HG03378 (cell line): ENCODE data around the gene PEMT.

Experiments
- ATAC-seq: cut with Tn5 transposase; IDR thresholded peaks from one replicate; pipeline ENCODE4 v1.9.1; 2021; ENCODE audit warnings: mild to moderate bottlenecking, moderate library complexity; ENCODE audit not compliant: unreplicated experiment

PEMT gene

DNA sequence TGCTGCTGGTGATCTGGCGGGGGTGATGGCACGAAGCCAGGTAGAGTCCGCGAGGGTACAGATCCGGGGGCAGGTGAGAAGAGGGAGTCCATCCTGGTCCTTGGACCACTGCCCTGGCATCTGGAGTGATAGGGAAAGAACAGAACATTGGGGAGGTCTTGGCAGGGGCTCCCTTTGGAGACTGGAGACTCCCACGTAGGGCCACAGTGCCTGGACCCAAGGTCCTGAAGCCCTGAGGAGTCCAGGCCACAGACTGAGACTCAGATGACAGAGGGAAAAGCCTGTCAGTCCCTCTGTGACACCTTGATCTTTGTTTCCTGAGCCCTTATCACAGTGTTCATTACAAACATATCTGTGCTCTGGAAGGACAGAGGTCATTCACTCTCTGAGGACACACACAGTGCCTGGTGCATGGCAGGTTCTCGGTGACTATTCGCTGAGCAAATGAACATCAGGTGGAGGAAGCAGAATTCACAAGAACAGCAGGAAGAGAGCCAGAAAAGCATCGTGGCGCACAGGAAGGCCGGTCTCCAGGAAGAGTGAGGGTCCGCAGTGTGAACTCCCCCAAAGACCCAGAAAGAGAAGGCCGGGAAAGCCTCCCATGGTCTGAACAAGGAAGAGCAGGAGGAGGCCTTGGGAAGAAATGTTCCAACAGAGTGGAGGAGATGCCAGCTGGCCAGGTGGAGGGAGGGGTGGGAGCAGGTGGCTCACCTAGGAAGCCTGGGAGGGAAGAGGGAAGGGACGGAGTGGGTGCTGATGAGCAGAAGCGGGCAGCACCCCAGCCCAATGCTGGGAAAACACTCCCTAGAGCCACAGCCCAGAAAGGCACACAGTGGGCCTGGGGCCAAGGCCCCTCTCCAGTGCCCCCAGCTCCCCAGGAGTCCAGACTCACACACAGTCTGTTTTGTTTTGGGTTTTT is 20.5 kb downstream of the PEMT start:
- no peak for ATAC-seq

DNA sequence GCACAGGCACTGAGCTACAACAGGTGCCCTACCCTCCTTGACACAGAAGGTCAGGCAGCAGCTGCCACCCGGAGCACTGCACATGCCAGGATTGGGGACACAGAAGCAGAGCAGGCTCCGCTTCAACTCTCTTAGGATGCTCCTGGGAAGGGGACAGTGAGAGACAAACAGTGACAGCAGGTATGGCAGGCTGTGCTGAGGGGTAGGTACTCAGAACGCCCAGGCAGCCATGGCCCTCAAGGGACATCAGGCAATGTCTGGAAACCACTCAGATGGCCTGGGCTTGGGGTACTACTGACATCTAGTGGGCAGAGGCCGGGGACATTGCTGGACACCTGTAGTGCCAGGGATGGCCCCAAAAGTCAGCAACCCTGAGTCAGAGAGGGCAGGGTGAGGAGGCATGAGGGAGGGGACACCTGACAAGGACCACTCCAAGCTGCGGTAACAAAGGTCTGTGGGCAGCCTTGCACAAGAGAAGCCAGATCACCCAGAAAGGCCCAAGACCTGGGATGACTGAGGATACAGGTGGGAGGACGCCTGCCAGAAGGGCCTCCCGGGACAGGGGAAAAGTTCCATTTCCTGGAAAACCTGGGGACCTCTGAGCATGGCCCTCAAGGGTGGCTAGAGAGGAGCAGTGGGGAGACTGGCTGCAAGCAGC is 21.2 kb downstream of the PEMT start:
- ATAC-seq = no peak

GRCh38 chr17:17569691-17570090 is 21.8 kb downstream of the PEMT start:
- no peak for ATAC-seq

- no peak for ATAC-seq
These were observed 22.7 kb downstream of the PEMT start for GRCh38 chr17:17568772-17569195.

- ATAC-seq = no peak
These were observed 23.9 kb downstream of the PEMT start for GRCh38 chr17:17567631-17568030.

GRCh38 chr17:17566896-17567513 is 24.5 kb downstream of the PEMT start:
- no peak for ATAC-seq

GRCh38 chr17:17565471-17566339 is 25.8 kb downstream of the PEMT start:
- ATAC-seq = no peak

DNA sequence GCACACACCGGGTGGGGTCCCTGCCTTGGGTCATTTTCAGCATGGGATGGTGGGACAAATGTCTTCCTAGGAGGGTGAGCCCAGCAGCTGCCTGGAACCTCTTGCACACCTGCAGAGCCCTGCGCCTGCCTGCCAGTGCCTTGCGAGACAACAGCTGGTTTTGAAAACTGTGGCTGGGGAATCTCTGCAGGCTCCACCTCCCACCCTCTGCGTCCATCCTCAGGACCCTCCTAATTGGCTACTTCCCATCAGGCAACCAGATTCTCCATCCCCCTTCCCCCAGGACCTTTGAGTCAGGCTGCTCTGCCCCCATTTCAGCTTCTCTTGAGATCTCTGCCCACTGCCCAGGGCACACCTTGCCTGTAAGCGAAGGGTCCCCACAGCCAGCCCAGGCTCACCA is 26.6 kb downstream of the PEMT start:
- ATAC-seq = no peak

DNA sequence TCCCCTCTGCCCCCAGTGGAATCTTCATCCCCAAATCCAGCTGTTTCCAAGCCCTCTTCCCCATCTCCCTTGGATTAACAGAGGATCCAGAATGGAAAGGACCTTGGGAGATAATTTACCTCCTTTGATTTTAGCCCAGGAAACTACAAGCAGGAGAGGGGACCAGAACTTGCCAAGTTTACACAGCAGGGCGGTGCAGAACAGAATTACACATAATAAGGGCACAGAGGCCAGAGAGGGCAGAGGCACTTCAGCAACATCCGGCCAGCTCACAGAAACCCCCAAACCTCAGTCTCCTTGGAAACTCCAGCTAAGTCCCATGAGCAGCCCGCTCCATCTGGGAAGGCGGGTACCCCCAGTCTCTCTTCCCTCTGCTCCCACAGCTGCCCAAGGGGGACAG is 27.2 kb downstream of the PEMT start:
- no peak for ATAC-seq

DNA sequence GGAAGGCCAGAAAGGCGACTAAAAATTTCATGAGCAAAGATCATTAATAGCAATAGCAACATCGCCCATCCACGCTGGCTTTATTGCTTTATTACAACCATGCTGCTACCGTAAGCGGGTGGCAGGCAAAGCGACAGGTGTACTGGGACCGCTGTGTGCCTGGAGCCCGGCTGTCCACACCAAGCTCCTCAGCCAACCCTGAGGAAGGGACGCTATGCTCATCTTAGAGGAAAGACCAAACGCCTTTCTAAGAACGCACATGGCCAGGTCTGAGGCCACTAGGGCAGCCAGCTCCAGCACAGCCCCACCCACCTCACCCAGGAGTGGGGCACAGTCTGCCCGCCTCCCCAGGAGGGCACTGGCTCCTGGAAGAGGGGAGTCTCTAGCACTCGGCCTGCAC is 28.0 kb downstream of the PEMT start:
- no peak for ATAC-seq

GRCh38 chr17:17562146-17562511 is 29.4 kb downstream of the PEMT start:
- ATAC-seq = no peak

DNA sequence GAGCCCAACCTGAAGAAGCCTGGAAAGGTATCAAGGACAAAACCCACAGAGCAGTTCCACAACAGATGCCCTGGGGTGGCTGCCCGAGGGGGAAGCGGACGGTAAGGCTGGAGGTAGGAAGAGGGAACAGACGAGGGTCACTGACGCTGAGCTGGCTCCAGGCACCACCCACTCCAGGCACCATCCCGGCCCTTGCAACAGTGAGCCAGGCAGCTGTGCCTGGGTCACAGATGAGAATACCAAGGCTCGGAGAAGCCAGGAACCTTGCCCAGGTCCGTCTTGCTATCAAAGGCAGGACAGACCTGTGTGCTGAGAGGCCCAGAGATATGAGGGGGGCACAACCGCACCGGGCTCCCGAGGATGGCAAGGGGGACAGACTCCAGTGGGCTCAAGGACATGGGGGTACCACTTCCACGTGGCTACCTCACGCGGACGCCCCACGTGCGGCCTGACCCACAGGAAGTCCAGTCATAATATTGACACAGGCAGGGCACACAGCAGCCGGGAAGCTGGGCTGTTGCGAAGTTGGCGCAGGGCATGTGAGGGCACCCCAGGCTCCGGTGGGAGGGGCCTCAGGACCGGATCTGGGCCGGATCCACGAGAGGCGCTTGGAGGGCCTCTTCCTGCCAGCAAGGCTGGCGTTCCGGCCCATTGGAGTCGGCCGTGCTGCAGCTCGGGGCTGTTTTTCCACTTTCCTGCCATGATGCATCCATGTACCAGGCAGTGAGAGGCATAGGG is 29.9 kb downstream of the PEMT start:
- ATAC-seq = no peak

DNA sequence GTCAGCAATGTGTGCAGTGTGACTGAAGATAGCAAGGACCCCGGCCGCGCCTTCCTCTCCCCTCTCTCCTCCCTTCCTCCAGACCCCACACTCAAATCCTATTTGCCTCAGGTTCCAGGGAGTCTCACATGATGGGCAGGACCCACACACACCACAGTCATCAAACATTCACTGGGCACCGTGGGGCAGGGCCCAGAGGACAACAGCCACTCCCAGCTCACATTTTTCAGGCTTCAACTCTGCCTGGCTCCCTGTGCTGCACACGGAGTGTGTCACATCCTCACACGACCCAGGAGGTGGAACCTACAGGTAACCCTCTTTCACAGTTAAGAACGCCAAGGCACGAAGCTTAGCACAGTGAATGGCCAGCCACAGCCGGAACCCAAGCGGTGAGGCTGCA is 30.5 kb downstream of the PEMT start:
- no peak for ATAC-seq

- ATAC-seq = no peak
These were observed 31.3 kb downstream of the PEMT start for GRCh38 chr17:17560167-17560566.

DNA sequence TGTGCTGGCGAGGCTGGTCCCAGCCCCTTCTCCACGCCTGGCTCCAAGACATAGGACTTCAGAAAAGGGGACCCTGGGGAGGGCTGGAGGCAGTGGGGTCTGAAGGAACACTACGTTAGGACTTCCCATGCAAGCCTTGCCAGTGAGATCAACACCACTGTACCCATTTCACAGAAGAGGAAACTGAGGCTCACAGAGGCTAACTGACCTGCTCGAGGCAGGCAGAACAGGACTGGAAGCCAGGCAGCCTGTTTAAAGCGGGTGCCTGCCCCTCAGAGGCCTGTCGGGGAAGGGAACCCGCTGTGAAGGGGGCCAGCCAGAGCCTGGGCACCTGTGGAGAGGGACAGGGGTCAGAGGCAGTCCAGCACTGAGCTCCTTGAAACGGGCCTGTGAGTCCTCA is 32.3 kb downstream of the PEMT start:
- no peak for ATAC-seq

DNA sequence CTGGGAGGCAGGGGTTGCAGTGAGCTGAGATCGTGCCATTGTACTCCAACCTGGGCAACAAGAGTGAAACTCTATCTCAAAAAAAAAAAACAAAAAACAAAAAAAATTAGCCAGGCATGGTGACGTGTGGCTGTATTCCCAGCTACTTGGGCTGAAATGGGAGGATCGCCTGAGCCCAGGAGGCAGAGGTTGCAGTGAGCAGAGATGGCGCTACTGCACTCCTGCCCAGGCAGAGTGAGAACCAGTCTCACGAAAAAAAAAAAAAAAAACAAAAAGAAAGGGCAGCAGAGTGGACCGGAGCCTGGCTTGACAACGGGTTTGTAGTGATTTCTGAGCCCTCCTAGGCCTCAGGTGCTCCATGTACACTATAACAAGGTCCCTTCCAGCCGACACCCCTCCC is 33.1 kb downstream of the PEMT start:
- ATAC-seq = no peak

DNA sequence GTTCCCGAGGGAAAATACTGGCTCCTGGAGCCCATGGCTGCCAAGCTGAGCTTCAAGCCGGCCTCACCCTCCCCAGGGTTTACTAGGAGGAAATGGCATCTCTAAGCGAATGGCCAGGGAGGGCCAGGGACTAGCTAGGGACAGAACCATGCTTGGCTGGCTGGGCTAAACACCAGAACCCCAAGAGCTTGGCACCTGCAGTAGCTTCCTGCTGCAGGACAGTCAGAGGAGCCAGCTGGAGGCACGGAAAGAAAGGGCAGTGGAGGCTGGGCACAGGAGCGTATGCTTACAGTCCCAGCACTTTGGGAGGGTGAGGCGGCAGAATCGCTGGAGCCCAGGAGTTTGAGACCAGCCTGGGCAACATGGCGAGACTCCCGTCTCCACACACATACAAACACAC is 33.7 kb downstream of the PEMT start:
- no peak for ATAC-seq

DNA sequence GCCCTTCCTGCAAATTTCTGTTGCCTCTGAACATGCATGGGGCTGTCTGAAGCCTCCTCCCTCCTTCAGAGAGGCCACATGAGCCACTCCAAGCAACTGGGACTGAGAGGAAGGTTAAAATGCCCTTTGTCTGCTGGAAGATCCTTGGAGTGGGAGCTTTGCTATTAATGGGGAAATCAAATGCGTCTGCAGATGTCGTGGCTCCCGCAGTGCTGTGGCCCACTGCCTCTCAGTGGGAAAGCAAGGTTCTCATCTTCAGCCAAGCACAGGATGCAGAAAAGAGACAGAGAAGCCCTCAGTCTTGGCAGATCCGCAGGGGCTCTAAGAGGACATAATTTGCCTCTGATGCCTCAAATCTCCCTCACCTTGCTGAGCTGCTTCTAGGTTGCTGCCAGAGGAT is 34.8 kb downstream of the PEMT start:
- ATAC-seq = no peak

- no peak for ATAC-seq
These were observed 35.6 kb downstream of the PEMT start for GRCh38 chr17:17555906-17556305.

DNA sequence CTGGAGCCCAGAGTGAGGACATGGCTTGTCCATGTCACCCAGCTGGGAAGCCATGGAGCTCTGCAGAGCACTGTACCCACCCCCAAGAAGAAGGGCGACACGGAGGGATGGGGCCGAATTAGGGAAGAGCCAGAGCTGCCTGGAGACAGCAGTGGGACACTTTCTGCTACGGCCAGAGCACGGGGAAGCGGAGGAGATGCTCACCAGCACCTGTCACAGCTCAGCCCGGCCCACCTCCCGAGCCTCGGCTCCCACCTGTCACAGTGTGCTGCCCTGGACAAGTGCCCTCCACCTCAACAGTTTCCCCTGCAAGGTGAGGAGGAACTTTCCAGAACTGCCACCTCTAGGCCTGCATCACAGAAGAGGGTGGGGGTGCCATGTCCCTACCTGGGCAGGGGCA is 36.4 kb downstream of the PEMT start:
- ATAC-seq = no peak
